ENCODE measurements around the gene MARCHF7.
"Not testable (repeated sequence)": the region's sequence is repeated elsewhere in the genome, so short reads cannot be mapped to it uniquely, and the experiment has no call there.

MARCHF7 gene

DNA sequence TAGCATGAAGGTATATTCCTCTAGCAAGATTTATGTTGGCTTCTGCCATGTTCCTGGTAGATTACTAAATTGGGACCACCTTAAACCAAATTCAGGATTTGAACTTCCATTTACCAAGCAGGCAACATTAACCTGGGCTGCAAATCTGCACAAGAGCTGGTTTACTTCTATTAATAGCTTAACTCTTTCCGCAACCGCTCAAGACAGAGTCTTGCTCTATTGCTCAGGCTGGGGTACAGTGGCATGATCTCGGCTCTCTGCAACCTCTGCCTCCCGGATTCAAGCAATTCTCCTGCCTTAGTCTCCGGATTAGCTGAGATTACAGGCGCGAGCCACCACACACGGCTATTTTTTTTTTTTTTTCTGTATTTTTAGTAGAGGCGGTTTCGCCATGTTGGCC lies 8.4 kb downstream of the MARCHF7 start:
- H3K4me3 ChIP-seq (replicated peaks in 1 of 2; ENCODE audit: low read depth in 2 of 2, low read length in 2 of 2), result no peak overlapping the region
- no peak for TF ChIP-seq CTCF (IDR thresholded peaks at IDR 0.05; ENCODE audit: low read depth, low read length)
- DNase-seq (ENCODE audit: low read depth in 2 of 2), result no peak

- DNase-seq (ENCODE audit: low read depth in 2 of 2), result no peak
- H3K4me3 ChIP-seq (replicated peaks in 1 of 2; ENCODE audit: low read depth in 2 of 2, low read length in 2 of 2), result no peak overlapping the region
- no peak for TF ChIP-seq CTCF (IDR thresholded peaks at IDR 0.05; ENCODE audit: low read depth, low read length)
Observed at GRCh38 chr2:159722580-159722979, 10.3 kb downstream of the MARCHF7 start.

DNA sequence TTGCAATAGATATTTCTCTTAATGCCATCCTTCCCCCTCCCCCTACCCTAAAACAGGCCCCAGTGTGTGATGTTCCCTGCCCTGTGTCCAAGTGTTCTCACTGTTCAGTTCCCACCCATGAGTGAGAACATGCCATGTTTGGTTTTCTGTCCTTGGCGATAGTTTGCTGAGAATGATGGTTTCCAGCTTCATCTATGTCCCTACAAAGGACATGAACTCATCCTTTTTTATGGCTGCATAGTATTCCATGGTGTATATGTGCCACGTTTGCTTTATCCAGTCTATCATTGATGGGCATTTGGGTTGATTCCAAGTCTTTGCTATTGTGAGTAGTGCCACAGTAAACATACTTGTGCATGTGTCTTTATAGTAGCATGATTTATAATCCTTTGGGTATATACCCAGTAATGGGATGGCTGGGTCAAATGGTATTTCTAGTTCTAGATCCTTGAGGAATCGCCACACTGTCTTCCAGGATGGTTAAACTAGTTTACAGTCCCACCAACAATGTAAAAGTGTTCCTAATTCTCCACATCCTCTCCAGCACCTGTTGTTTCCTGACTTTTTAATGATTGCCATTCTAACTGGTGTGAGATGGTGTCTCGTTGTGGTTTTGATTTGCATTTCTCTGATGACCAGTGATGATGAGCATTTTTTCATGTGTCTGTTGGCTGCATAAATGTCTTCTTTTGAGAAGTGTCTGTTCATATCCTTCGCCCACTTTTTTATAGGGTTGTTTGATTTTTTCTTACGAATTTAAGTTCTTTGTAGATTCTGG lies 12.7 kb downstream of the MARCHF7 start:
- not testable (repeated sequence) for DNase-seq (ENCODE audit: low read depth in 2 of 2)

DNA sequence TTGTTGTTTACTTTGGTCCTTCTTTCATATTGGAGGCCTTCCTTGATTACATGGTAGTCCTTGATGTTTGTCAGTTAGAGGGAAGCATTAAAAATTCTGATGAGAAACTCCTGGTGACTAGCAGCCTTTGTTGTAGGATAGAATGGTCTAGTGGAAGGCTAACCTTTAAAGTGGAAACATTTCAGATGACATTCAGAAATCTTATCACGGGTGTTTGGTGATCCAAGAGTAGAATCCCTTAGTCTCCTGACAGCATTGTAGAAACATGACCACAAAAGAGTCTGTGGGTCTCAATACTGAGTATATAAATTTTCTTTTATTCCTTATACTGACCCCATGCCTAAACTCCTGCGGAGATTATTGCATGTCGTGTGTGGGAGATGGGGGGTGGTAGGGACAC lies 13.4 kb downstream of the MARCHF7 start:
- DNase-seq (ENCODE audit: low read depth in 2 of 2), result no peak
- H3K4me3 ChIP-seq (replicated peaks in 1 of 2; ENCODE audit: low read depth in 2 of 2, low read length in 2 of 2), result no peak overlapping the region
- no peak for TF ChIP-seq CTCF (IDR thresholded peaks at IDR 0.05; ENCODE audit: low read depth, low read length)

More for the DNA sequence above, 12.7 kb downstream of the MARCHF7 start:
- H3K4me3 ChIP-seq (replicated peaks in 1 of 2; ENCODE audit: low read depth in 2 of 2, low read length in 2 of 2), result not testable (repeated sequence)

GRCh38 chr2:159728629-159729028 lies 16.3 kb downstream of the MARCHF7 start:
- no peak for TF ChIP-seq CTCF (IDR thresholded peaks at IDR 0.05; ENCODE audit: low read depth, low read length)
- DNase-seq (ENCODE audit: low read depth in 2 of 2), result no peak
- no peak overlapping the region for H3K4me3 ChIP-seq (replicated peaks in 1 of 2; ENCODE audit: low read depth in 2 of 2, low read length in 2 of 2)

GRCh38 chr2:159735648-159736047 lies 23.3 kb downstream of the MARCHF7 start:
- no peak for TF ChIP-seq CTCF (IDR thresholded peaks at IDR 0.05; ENCODE audit: low read depth, low read length)
- no peak overlapping the region for H3K4me3 ChIP-seq (replicated peaks in 1 of 2; ENCODE audit: low read depth in 2 of 2, low read length in 2 of 2)
- no peak for DNase-seq (ENCODE audit: low read depth in 2 of 2)

GRCh38 chr2:159736048-159736447 lies 23.7 kb downstream of the MARCHF7 start:
- DNase-seq (ENCODE audit: low read depth in 2 of 2), result peak; percentile 29 to 33
- no peak for TF ChIP-seq CTCF (IDR thresholded peaks at IDR 0.05; ENCODE audit: low read depth, low read length)
- H3K4me3 ChIP-seq (replicated peaks in 1 of 2; ENCODE audit: low read depth in 2 of 2, low read length in 2 of 2), result no peak overlapping the region
